ENCODE results near the gene DISP2.

DNA sequence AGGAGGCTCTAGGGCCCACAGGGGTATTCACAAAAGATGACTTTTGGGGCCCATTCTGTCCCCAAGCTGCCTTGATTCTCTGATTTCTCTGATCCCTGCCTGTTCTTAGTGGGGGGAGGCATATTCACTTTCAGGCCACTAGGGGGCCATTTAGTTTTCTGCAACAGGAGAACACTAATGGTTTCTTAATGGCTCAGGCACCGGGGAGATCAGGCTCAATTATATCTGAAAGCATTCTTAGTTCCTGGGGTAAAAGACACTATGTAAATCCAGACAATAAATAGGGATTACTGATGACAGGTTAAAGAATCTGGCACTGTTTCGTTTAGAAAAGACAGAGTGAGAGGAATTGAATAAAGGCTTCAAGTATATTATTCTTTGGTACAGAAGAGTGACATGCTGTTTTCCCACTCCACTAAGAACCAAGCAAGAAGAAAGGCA lies 37.1 kb upstream of the DISP2 start:
- TF ChIP-seq JUND (IDR thresholded peaks at IDR 0.05) (no peak), TAF1 (conservative IDR thresholded peaks at IDR 0.05) (no peak), RAD21 (IDR thresholded peaks at IDR 0.05) (peak; percentile 84 to 85), YY1 (IDR thresholded peaks at IDR 0.05) (peak; percentile 49)
- TF ChIP-seq, protein P1, sequence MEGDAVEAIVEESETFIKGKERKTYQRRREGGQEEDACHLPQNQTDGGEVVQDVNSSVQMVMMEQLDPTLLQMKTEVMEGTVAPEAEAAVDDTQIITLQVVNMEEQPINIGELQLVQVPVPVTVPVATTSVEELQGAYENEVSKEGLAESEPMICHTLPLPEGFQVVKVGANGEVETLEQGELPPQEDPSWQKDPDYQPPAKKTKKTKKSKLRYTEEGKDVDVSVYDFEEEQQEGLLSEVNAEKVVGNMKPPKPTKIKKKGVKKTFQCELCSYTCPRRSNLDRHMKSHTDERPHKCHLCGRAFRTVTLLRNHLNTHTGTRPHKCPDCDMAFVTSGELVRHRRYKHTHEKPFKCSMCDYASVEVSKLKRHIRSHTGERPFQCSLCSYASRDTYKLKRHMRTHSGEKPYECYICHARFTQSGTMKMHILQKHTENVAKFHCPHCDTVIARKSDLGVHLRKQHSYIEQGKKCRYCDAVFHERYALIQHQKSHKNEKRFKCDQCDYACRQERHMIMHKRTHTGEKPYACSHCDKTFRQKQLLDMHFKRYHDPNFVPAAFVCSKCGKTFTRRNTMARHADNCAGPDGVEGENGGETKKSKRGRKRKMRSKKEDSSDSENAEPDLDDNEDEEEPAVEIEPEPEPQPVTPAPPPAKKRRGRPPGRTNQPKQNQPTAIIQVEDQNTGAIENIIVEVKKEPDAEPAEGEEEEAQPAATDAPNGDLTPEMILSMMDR (IDR thresholded peaks at IDR 0.05; ENCODE audit: low read depth, low read length, missing input control): peak; percentile 94
- TF ChIP-seq, protein P2, sequence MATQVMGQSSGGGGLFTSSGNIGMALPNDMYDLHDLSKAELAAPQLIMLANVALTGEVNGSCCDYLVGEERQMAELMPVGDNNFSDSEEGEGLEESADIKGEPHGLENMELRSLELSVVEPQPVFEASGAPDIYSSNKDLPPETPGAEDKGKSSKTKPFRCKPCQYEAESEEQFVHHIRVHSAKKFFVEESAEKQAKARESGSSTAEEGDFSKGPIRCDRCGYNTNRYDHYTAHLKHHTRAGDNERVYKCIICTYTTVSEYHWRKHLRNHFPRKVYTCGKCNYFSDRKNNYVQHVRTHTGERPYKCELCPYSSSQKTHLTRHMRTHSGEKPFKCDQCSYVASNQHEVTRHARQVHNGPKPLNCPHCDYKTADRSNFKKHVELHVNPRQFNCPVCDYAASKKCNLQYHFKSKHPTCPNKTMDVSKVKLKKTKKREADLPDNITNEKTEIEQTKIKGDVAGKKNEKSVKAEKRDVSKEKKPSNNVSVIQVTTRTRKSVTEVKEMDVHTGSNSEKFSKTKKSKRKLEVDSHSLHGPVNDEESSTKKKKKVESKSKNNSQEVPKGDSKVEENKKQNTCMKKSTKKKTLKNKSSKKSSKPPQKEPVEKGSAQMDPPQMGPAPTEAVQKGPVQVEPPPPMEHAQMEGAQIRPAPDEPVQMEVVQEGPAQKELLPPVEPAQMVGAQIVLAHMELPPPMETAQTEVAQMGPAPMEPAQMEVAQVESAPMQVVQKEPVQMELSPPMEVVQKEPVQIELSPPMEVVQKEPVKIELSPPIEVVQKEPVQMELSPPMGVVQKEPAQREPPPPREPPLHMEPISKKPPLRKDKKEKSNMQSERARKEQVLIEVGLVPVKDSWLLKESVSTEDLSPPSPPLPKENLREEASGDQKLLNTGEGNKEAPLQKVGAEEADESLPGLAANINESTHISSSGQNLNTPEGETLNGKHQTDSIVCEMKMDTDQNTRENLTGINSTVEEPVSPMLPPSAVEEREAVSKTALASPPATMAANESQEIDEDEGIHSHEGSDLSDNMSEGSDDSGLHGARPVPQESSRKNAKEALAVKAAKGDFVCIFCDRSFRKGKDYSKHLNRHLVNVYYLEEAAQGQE (IDR thresholded peaks at IDR 0.05): no peak

Measured in liver (tissue), 3 donors.